ENCODE data around the gene LAT.
A peak's percentile ranks its signal among the peaks of the same experiment; 100 is the strongest.

Gene LAT

DNA sequence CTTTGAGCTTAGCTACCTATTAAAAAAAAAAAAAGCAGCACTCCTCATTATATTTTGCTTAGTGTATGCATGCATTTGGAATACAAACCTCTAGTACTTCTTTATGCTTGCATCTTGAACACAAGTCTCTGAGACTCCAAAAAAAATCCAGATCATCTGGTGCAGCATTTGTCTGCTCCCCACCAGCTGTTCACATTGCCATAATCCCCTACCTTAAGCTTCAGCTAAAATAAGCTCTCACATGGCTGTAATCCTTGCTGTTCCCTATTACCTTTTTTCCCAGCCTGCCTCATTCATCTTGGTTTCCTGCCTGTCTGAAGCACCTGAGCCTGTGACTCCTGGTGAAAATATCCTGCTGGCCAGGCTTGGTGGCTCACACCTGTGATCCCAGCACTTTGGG lies 41.6 kb upstream of the LAT start:
- peak; percentile 15 for DNase-seq (ENCODE audit: low read depth)
- TF ChIP-seq, protein P1, sequence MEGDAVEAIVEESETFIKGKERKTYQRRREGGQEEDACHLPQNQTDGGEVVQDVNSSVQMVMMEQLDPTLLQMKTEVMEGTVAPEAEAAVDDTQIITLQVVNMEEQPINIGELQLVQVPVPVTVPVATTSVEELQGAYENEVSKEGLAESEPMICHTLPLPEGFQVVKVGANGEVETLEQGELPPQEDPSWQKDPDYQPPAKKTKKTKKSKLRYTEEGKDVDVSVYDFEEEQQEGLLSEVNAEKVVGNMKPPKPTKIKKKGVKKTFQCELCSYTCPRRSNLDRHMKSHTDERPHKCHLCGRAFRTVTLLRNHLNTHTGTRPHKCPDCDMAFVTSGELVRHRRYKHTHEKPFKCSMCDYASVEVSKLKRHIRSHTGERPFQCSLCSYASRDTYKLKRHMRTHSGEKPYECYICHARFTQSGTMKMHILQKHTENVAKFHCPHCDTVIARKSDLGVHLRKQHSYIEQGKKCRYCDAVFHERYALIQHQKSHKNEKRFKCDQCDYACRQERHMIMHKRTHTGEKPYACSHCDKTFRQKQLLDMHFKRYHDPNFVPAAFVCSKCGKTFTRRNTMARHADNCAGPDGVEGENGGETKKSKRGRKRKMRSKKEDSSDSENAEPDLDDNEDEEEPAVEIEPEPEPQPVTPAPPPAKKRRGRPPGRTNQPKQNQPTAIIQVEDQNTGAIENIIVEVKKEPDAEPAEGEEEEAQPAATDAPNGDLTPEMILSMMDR (conservative IDR thresholded peaks at IDR 0.05; ENCODE audit: low read depth, low read length): no peak
- no peak overlapping the region for H3K4me3 ChIP-seq (ENCODE audit: low read length)

GRCh38 chr16:28946681-28947080 lies 38.2 kb upstream of the LAT start:
- TF ChIP-seq, protein P1 (conservative IDR thresholded peaks at IDR 0.05; ENCODE audit: low read depth, low read length): no peak
- H3K4me3 ChIP-seq (ENCODE audit: low read length): no peak overlapping the region
- no peak for DNase-seq (ENCODE audit: low read depth)

DNA sequence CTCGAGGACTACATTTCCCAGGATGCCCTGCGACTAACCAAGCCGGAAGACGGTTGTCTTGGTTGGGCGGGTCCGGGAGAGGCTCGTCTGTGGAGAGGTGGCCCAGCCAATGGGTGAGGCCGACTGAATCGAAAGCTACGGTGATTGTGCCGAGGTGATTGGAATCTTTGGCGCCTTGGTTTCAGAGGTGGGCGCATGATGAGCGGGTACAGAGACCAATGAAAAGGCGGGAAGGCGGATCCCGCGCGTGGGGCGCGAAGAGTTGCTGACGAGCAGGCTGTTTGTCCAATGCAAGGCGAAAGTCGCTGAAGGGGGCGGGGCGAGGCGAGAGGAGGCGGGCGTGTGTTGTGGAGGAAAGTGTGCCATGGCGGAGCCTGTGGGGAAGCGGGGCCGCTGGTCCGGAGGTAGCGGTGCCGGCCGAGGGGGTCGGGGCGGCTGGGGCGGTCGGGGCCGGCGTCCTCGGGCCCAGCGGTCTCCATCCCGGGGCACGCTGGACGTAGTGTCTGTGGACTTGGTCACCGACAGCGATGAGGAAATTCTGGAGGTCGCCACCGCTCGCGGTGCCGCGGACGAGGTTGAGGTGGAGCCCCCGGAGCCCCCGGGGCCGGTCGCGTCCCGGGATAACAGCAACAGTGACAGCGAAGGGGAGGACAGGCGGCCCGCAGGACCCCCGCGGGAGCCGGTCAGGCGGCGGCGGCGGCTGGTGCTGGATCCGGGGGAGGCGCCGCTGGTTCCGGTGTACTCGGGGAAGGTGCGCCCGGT lies 34.0 kb upstream of the LAT start, which contains the start of gene NFATC2IP:
Gene NFATC2IP, plus strand, starts transcription at position 290 of the 762 bp plus-strand sequence. Its CDS starts 75 bp downstream, at position 365.
- DNase-seq (ENCODE audit: low read depth): peak; percentile 99
- peak within 1 kb of the TSS; percentile 84 for H3K4me3 ChIP-seq (ENCODE audit: low read length)
- TF ChIP-seq, protein P1 (conservative IDR thresholded peaks at IDR 0.05; ENCODE audit: low read depth, low read length): no peak

- peak overlapping the region; percentile 84 for H3K4me3 ChIP-seq (ENCODE audit: low read length)
- TF ChIP-seq, protein P1 (conservative IDR thresholded peaks at IDR 0.05; ENCODE audit: low read depth, low read length): no peak
- no peak for DNase-seq (ENCODE audit: low read depth)
Measured at GRCh38 chr16:28951410-28951943, 33.4 kb upstream of the LAT start.

GRCh38 chr16:28958216-28958615 lies 26.6 kb upstream of the LAT start:
- no peak for DNase-seq (ENCODE audit: low read depth)
- TF ChIP-seq, protein P1 (conservative IDR thresholded peaks at IDR 0.05; ENCODE audit: low read depth, low read length): no peak
- no peak overlapping the region for H3K4me3 ChIP-seq (ENCODE audit: low read length)

DNA sequence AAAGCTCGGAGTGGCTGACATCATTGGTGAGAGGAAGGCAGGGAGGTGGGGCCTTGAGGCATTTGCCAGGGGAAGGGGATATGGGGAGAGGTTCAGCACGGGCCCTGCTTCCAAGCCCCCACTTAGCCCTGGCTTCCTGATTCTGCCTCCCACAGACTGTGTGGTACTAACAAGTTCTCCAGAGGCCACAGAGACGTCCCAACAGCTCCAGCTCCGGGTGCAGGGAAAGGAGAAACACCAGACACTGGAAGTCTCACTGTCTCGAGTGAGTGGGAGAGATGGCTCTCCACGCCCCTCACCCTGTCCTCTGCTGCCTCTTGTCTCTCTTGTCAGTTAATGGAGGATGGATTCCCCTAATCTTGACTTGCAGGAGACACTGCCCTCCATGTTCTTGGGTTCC lies 26.0 kb upstream of the LAT start:
- H3K4me3 ChIP-seq (ENCODE audit: low read length): no peak overlapping the region
- DNase-seq (ENCODE audit: low read depth): no peak
- TF ChIP-seq, protein P1 (conservative IDR thresholded peaks at IDR 0.05; ENCODE audit: low read depth, low read length): no peak

- no peak overlapping the region for H3K4me3 ChIP-seq (ENCODE audit: low read length)
- TF ChIP-seq, protein P1 (conservative IDR thresholded peaks at IDR 0.05; ENCODE audit: low read depth, low read length): no peak
- DNase-seq (ENCODE audit: low read depth): no peak
Measured at GRCh38 chr16:28964072-28964471, 20.8 kb upstream of the LAT start.
